Spleen (tissue), 11 donors: ENCODE measurements around the gene MT1H. TPM values are rescaled to one million over a fixed set of nuclear protein-coding genes. Genes with fewer than 3 reads are reported as not detected.

ENCODE experiments used
- DNase-seq: peaks from one replicate; pipeline ENCODE4 v3.0.0-alpha.2; 2020
- H3K27ac ChIP-seq, 8 donors: fragments of 200-600 bp; sonication (generic) in 7 of 8; 1 replicate in 4 of 8; 2 replicates in 4 of 8; pipeline versions ENCODE4 v1.5.0 to v1.8.0; 2016 to 2021; ENCODE audit warnings: inconsistent platforms in 4 of 8, mild to moderate bottlenecking in 4 of 8, moderate library complexity in 1 of 8
- H3K27me3 ChIP-seq, 7 donors: fragments of 200-600 bp; sonication (generic) in 6 of 7; replicated peaks in 1 of 7; 1 replicate in 4 of 7; 2 replicates in 3 of 7; pipeline versions ENCODE4 v1.5.0 to v1.8.0; 2016 to 2021; ENCODE audit warnings: inconsistent platforms in 3 of 7, mild to moderate bottlenecking in 1 of 7
- H3K36me3 ChIP-seq, 6 donors: fragments of 200-600 bp; sonication (generic) in 5 of 6; 1 replicate in 4 of 6; 2 replicates in 2 of 6; pipeline versions ENCODE4 v1.5.0 to v1.8.0; 2016 to 2021; ENCODE audit warnings: inconsistent platforms in 2 of 6
- H3K4me1 ChIP-seq, 6 donors: fragments of 200-600 bp; sonication (generic) in 5 of 6; 1 replicate in 3 of 6; 2 replicates in 3 of 6; pipeline versions ENCODE4 v1.5.0 to v1.8.0; 2016 to 2021; ENCODE audit warnings: inconsistent platforms in 3 of 6
- H3K4me3 ChIP-seq, 8 donors: fragments of 200-600 bp; sonication (generic) in 7 of 8; 1 replicate in 4 of 8; 2 replicates in 4 of 8; pipeline versions ENCODE4 v1.5.0 to v1.8.0; 2016 to 2021; ENCODE audit warnings: inconsistent platforms in 4 of 8, mild to moderate bottlenecking in 4 of 8, moderate library complexity in 2 of 8
- H3K9me3 ChIP-seq, 8 donors: fragments of 200-600 bp; sonication (generic) in 7 of 8; 1 replicate in 4 of 8; 2 replicates in 4 of 8; pipeline versions ENCODE4 v1.5.0 to v1.8.0; 2016 to 2021; ENCODE audit warnings: inconsistent platforms in 4 of 8
- POLR2A ChIP-seq, 3 donors: fragments of 450-650 bp; IDR thresholded peaks; one replicate each; pipeline ENCODE4 v1.5.1; 2017; ENCODE audit warnings: antibody characterized with exemption in 3 of 3, mild to moderate bottlenecking in 1 of 3
- POLR2AphosphoS5 ChIP-seq, 3 donors: sonication (generic); formaldehyde crosslinking; IDR thresholded peaks; one replicate each; pipeline ENCODE4 v1.5.1; 2017; ENCODE audit warnings: antibody characterized with exemption in 3 of 3
- WGBS, 5 donors: extraction: QIAGEN DNeasy Blood & Tissue Kit in 3 of 5; methylation state at CpG; one replicate each; pipeline versions ENCODE4 v1.1.5 to v1.1.7; 2013 to 2018; 5-methylcytosine and 5-hydroxymethylcytosine counted together
- intact Hi-C: fragments of 100-400 bp; cut with DNase I; formaldehyde crosslinking; loops from one replicate; pipeline ENCODE4 v1.15.0; 2023; ENCODE audit warnings: low total_unique reads
- polyA plus RNA-seq, 3 donors: library from polyadenylated mRNA; stranded (reverse); fragments of 200-250 nt; gene quantifications; one replicate each; pipeline ENCODE4 v1.2.1, GENCODE V29; 2013
- total RNA-seq, 7 donors: library from RNA; depleted of rRNA in 3 of 7; stranded (reverse); fragments of >200 nt in 3 of 7; fragmentation: NEBNext Ultra II Directional in 4 of 7; extraction: Animal tissue kit (Norgen Biotek cat#: 25700) in 4 of 7; gene quantifications; one replicate each; pipeline versions ENCODE4 v1.1.0 to v1.2.1, GENCODE V29; 2016 to 2021
- TF ChIP-seq, protein P1 (sequence below), 11 experiments: fragments of 200-600 bp in 7 of 11; fragments of 450-650 bp in 4 of 11; sonication (generic) in 4 of 11; IDR thresholded peaks in 8 of 11; conservative IDR thresholded peaks in 3 of 11; 1 replicate in 7 of 11; 2 replicates in 4 of 11; pipeline versions ENCODE4 v1.4.0 to v1.8.0; 2016 to 2021; ENCODE audit warnings: antibody characterized with exemption in 11 of 11, inconsistent platforms in 4 of 11, mild to moderate bottlenecking in 1 of 11
- donor health status: healthy with polysubstance abuse.
- donor health status: DM: no; HTN: no; CAD: no; lungs with moderate emphysema.
- donor health status: DM: no; HTN: no; CAD: no.
- donor health status: Bipolar disorder and iron deficiency.
- donor health status: healthy.
- donor health status: DM: no; HTN: no; CAD: no.
- donor health status: DM: yes; HTN: yes; CAD: no.

MT1H gene
- total and polyA plus RNA-seq, 10 donors: 0.54 to 1.1 (median 0.96) TPM; not detected in 7

GRCh38 chr16:56649820-56650219, 19.8 kb upstream of the MT1H start:
- H3K27ac ChIP-seq: no peak overlapping the region
- H3K36me3 ChIP-seq: no peaks in the 10 kb centered on the region
- H3K27me3 ChIP-seq: peaks cover 0 to 62% (median 11%) of the 10 kb centered on the region in 7 donors
- intact Hi-C loops: no loop called here
- DNase-seq: no peak
- 82 to 87% (median 83%) methylated on average over 3 of the region's 3 CpGs for WGBS, 5 donors
- H3K4me3 ChIP-seq: no peak overlapping the region
- no peaks in the 10 kb centered on the region for H3K4me1 ChIP-seq
- no peak for TF ChIP-seq POLR2AphosphoS5 (IDR thresholded peaks at IDR 0.05)
- TF ChIP-seq POLR2A (IDR thresholded peaks at IDR 0.05): no peak
- TF ChIP-seq, protein P1, sequence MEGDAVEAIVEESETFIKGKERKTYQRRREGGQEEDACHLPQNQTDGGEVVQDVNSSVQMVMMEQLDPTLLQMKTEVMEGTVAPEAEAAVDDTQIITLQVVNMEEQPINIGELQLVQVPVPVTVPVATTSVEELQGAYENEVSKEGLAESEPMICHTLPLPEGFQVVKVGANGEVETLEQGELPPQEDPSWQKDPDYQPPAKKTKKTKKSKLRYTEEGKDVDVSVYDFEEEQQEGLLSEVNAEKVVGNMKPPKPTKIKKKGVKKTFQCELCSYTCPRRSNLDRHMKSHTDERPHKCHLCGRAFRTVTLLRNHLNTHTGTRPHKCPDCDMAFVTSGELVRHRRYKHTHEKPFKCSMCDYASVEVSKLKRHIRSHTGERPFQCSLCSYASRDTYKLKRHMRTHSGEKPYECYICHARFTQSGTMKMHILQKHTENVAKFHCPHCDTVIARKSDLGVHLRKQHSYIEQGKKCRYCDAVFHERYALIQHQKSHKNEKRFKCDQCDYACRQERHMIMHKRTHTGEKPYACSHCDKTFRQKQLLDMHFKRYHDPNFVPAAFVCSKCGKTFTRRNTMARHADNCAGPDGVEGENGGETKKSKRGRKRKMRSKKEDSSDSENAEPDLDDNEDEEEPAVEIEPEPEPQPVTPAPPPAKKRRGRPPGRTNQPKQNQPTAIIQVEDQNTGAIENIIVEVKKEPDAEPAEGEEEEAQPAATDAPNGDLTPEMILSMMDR (IDR thresholded peaks at IDR 0.05 in 8 of 11, conservative IDR thresholded peaks at IDR 0.05 in 3 of 11): no peak
- H3K9me3 ChIP-seq: no peaks in the 10 kb centered on the region

DNA sequence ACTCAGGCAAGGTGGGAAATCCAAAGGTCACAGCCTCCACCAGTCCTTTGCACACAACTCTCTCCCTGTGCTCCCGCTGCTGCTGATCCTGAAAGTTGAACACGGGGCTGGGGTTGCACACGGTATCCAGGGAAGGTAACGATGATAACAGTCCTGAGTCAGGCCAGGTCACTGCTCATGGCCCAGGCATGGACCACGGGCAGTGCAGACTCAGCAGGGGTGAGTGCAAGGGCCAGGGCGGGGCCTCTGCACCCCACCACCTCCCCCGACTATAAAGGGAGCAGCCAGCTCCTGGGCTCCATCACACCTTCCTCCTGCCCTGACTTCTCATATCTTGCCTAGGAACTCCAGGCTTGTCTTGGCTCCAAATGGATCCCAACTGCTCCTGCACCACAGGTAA, 18.0 kb upstream of the MT1H start, which contains the start of gene MT1B:
TSS of gene MT1B (plus strand) at position 301 of the 400 bp plus-strand sequence. CDS start at position 369, 68 bp downstream.
- Histone ChIP-seq H3K4me3 (no peak within 1 kb of the TSS), H3K9me3 (no peaks in the 10 kb centered on the region), H3K27ac (no peak within 1 kb of the TSS), H3K36me3 (no peaks in the 10 kb centered on the region), H3K4me1 (no peaks in the 10 kb centered on the region), H3K27me3 (peaks cover 0 to 48% (median 11%) of the 10 kb centered on the region in 7 donors)
- TF ChIP-seq POLR2AphosphoS5 (IDR thresholded peaks at IDR 0.05): no peak
- TF ChIP-seq, protein P1 (IDR thresholded peaks at IDR 0.05 in 8 of 11, conservative IDR thresholded peaks at IDR 0.05 in 3 of 11): no peak
- TF ChIP-seq POLR2A (IDR thresholded peaks at IDR 0.05): no peak
- DNase-seq: no peak
- intact Hi-C loops: no loop called here
- WGBS, 5 donors: 65 to 89% (median 78%) methylated on average over 6 to 7 of the region's 7 CpGs

GRCh38 chr16:56652600-56652999, 17.0 kb upstream of the MT1H start:
- Histone ChIP-seq H3K27me3 (peaks cover 0 to 42% (median 11%) of the 10 kb centered on the region in 7 donors), H3K9me3 (no peaks in the 10 kb centered on the region), H3K4me1 (peaks cover 0 to 6% (median 4%) of the 10 kb centered on the region in 6 donors), H3K36me3 (no peaks in the 10 kb centered on the region), H3K4me3 (no peak overlapping the region), H3K27ac (no peak overlapping the region)
- intact Hi-C loops: no loop called here
- TF ChIP-seq, protein P1 (IDR thresholded peaks at IDR 0.05 in 8 of 11, conservative IDR thresholded peaks at IDR 0.05 in 3 of 11): no peak
- TF ChIP-seq POLR2AphosphoS5 (IDR thresholded peaks at IDR 0.05) (no peak), POLR2A (IDR thresholded peaks at IDR 0.05) (no peak)
- DNase-seq: no peak
- 44 to 67% (median 58%) methylated on average over 1 of the region's 1 CpG for WGBS, 5 donors

GRCh38 chr16:56653218-56653617, 16.4 kb upstream of the MT1H start:
- peaks cover 0 to 42% (median 6%) of the 10 kb centered on the region in 7 donors for H3K27me3 ChIP-seq
- intact Hi-C loops: no loop called here
- no peak overlapping the region for H3K4me3 ChIP-seq
- WGBS, 5 donors: 73 to 81% (median 79%) methylated on average over 7 of the region's 7 CpGs
- no peak for DNase-seq
- TF ChIP-seq POLR2A (IDR thresholded peaks at IDR 0.05) (no peak), POLR2AphosphoS5 (IDR thresholded peaks at IDR 0.05) (no peak)
- TF ChIP-seq, protein P1 (IDR thresholded peaks at IDR 0.05 in 8 of 11, conservative IDR thresholded peaks at IDR 0.05 in 3 of 11): no peak
- H3K9me3 ChIP-seq: no peaks in the 10 kb centered on the region
- H3K36me3 ChIP-seq: no peaks in the 10 kb centered on the region
- no peak overlapping the region for H3K27ac ChIP-seq
- H3K4me1 ChIP-seq: peaks cover 0 to 12% (median 10%) of the 10 kb centered on the region in 6 donors
